Middle frontal gyrus (tissue), 1 donor: Measurements from ENCODE around the gene PSMD6.

Experiments used
- DNase-seq: peaks from one replicate; pipeline ENCODE4 v3.0.0-alpha.2; 2015; ENCODE audit warnings: low spot score; ENCODE audit errors: extremely low spot score

The PSMD6 gene

GRCh38 chr3:64023187-64023860 lies at the start of gene PSMD6:
TSS of gene PSMD6 (minus strand) at chr3:64023494. CDS start at chr3:64023419, 75 bp downstream.
- peak; percentile 83 for DNase-seq

DNA sequence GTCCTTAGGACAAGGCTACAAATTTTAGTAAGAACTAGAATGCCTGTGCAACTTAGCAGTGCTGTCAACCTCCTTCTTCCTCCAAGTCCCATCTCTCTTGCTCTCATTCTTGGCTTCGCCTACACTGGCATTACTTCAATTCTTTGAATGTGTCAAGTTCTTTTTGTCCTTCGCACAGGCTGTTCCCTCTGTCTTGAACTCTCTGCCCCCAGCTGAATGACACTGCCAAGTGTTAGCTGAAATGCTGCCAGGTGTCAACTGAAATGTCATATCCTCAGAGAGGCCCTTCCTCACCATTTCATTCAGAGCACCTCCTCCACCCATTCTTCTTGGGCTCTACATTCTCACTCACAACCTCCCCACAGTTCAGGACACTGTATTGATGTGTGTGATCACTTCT lies 48.8 kb upstream of the PSMD6 start:
- no peak for DNase-seq

DNA sequence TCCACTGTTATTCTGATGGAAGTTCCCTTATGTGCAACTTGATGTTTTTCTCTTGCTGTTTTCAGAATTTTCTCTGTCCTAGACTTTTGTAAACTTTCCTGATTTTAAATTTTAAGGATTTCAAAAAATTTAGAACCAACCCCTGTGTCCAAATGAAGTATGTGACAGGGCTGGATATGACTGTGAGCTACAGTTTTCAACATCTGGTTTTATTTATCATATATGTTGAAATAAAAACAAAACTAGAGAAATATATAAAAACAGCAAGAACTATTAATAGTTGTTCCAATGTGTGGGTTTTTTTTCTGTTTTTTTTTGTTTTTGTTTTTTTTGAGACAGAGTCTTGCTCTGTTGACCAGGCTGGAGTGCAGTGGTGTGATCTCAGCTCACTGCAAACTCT lies 47.4 kb upstream of the PSMD6 start:
- no peak for DNase-seq

DNA sequence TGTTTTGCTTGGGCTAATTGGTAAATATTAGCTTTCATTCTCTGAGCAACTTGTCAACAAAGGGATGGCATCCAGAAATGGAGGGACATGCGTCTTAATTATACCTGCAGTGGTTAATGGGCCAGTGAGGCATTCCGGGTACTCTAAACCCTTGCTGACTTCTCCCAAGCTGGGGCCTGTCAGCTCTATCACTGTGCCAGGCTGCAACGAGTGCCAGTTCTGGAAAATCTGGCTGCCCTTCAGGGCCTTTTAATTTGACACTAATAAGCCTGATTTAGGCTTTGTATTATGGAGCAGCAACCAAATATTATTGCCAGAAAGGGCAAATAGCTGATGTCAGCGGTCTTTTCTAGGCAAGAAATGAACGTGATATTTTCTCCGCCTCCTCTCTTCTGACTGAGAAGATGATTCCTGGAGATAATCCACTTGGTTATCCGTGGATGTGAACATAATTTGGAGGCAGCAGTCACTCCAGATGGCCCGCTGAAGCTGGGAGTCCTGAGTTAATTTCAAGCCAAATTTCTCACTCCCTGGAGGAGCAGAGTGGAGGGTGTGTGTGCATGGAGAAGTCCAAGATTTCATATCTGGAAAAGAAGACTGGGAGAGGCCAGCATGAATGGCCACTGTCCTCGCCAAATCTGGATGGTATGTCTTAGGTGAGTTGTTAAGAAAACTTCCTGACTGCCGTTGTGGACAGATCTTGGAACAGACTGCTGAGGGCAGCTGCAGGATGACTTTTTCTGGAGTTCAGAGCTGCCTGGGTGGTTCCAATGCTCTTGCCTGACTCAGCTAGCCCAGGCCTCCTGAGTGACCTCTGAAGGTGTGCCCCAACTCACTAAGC lies 44.4 kb upstream of the PSMD6 start:
- no peak for DNase-seq

DNA sequence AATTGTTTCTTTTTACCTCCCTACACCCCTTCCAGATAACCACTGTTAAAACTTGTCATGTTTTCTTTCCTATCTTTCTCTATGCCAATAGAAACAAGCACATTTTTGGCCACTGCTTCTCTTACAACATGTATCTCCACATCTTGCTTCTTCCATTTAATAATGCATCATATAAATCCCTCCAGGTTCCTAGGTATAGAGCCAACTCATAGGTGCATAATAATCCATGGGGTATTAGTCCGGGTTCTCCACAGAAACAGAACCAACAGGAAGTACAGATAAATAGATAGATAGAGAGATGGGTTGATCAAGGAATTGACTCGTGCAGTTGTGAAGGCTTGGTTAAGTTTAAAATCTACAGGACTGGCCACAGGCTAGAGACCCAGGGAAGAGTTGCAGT lies 41.5 kb upstream of the PSMD6 start:
- DNase-seq: no peak

GRCh38 chr3:64063983-64064438 lies 40.7 kb upstream of the PSMD6 start:
- no peak for DNase-seq

- DNase-seq: no peak
Measured at GRCh38 chr3:64063207-64063982, 40.1 kb upstream of the PSMD6 start.

- DNase-seq: no peak
Measured at GRCh38 chr3:64061628-64062027, 38.3 kb upstream of the PSMD6 start.

- DNase-seq: no peak
Measured at GRCh38 chr3:64059484-64060175, 36.3 kb upstream of the PSMD6 start.

DNA sequence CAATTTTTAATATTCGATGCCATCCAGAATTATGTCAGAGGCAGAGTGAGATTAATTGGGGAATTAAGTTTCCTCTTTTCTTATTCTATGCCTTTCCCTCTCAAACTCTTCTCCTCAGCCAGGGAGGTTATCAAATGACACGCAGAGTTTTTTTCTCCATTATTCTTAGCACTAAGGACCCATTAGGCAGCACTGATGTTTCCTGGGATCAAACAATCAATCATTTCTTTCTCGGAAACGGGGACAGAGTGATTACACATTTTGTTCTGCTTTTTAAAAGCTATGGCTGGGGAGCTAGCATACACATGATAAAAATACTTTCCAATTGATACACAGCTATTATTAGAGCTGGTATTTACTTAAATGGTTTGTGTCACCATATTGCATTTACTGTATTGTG lies 35.3 kb upstream of the PSMD6 start:
- DNase-seq: no peak

DNA sequence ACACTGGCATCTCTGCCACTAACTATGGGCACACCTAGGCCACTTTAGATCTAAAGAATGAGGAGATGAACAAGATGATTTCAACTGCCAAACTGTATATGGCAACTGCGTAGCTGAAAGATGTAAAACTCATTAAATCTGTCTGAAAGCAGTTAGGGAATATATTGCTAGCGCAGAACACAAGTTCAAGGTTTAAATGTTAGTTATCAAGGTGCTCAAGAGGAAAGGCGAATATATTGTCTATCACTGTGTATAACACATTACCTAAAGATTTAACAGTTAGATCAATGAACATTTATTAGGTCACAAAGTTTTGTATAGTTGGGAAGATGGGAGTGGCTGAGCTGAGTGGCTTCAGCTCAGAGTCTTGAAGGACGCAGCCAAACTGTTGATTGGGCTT lies 33.9 kb upstream of the PSMD6 start:
- DNase-seq: no peak

DNA sequence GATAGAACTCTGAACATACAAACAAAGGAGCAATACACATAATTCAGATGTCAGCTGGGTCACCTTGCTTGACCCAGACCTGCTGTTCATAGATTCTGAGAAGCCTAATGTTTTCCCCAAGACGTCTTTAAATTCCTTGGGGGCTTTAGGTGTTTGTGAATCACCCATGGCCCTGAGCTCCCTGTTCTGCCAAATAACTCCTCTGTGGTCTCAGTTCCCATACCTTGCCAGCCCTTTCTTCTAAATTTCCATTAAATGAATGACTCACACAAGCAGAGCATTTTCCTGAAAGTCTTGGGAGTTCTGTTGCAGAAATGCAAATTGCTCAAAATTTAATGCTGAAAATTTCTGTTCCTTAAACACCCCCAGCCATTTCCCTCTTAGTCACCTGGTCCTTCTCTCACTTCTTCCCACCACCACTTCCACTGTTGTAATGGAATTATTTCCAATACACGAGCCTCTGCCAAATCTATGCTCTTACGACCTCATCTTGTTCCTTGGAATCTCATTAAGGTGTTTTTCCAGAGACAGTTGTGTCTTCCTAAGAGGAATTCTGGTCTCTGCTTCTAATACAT lies 33.4 kb upstream of the PSMD6 start:
- DNase-seq: no peak

DNA sequence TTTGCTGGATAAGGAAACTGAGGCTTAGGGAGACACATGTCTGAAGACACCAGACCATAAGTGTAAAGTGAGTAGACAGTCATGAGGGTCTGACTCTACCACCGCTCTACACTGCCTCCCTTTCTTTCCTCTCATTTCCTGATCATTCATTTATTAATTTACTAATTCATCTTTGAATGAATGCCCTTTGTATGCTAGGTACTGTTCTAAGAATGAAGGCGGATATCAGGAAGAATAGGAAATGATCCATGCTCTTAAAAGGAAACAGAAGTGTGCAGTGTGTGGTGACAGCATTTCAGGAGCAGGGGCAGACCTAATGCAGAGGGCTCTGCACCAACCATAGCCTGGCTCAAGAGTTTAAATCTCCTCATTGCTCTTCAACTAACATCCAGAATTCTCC lies 31.8 kb upstream of the PSMD6 start:
- DNase-seq: no peak

- no peak for DNase-seq
Measured at GRCh38 chr3:64054488-64054887, 31.2 kb upstream of the PSMD6 start.

DNA sequence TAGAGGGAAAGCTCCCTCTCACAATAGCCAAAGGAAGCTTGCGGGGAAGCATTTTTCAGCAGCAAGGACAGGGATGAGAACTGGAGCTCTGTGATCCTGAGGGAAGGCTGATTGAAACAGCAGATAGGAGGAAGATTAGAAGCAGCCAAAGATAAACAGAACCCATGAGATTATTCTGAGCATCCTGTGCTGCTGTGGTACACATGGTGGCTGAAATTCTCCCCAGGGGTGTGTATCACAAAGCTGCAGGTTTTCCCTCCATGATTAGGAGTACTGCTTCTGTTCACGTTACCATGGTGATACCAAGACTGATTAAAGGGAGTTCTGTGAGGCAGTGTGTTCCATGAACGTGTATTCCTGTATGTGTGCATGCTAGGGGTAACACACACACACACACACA lies 30.3 kb upstream of the PSMD6 start:
- no peak for DNase-seq

GRCh38 chr3:64053117-64053516 lies 29.8 kb upstream of the PSMD6 start:
- no peak for DNase-seq

GRCh38 chr3:64049832-64050231 lies 26.5 kb upstream of the PSMD6 start:
- no peak for DNase-seq

DNA sequence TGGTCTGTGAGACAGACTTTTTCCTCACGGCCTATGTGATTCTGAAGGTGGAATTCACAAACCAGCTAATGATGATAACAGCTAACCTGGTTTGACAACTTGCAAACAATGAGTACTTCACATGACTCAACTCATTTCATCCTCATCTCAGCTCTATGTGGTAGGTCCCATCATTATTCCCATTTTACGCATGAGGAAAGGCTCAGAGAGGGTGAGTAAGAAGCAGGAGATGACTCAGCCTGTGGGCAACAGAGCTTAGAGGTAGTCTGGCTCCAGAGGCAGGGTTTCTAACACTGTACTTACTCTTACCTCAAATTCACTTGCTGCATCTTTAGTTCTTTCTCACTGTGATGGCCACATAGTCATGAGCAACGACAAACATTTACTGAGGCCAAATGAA lies 25.8 kb upstream of the PSMD6 start:
- DNase-seq: no peak

DNA sequence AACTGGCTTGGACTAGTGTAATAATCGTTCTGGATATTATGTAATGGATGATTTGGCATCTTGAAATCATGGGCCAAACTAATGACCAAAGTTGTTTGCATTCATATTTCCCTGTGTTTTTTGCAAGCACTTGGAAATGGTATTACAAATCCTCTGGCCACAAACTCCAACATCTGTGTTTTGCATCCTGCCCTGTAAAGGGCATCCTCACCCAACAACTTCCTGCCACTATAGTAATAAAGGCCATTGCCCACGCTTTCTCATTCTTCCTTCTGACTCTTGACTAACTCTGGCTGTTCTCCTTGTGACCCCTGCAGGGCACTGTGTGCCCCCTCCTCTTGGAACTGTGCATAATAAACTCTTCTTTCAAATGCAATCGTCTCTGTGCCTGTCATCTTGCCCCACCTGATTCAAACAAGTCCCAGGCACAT lies 25.4 kb upstream of the PSMD6 start:
- DNase-seq: no peak

DNA sequence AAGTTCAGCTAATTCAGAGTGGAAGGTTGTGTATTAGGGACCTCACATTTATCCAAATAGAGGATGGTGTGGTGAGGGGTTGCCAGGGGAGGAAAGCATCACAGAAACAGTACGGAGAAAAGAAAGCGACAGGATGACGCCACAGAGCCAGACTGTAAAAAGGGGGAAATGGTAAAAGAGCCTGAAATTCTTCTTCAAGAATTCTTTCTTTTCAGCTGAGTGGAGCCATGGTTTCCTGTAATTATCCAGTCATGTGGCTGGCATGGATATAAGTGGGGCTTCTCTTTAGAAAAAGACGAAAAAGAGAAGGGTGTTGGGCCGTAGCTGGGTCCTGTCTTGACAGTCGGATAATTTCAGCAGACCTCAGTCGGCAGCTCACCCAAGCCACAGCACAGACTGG lies 24.5 kb upstream of the PSMD6 start:
- no peak for DNase-seq

- DNase-seq: no peak
Measured at GRCh38 chr3:64046996-64047594, 23.8 kb upstream of the PSMD6 start.
